Transverse colon (tissue), 4 donors: Measurements from ENCODE around the gene PLCXD1. TPM values are rescaled to one million over a fixed set of nuclear protein-coding genes. Genes with fewer than 3 reads are reported as not detected.

Experiments used
- DNase-seq: peaks from one replicate; pipeline ENCODE4 v3.0.0-alpha.2; 2019
- H3K27ac ChIP-seq, 4 donors: fragments of 200-600 bp; sonication (generic); 2 replicates each; pipeline ENCODE4 v1.5.1; 2016 to 2018; ENCODE audit warnings: inconsistent platforms in 4 of 4
- H3K27me3 ChIP-seq: fragments of 200-600 bp; sonication (generic); 2 replicates; pipeline ENCODE4 v1.5.1; 2017; ENCODE audit warnings: inconsistent platforms
- H3K36me3 ChIP-seq, 4 donors: fragments of 200-600 bp; sonication (generic); 2 replicates each; pipeline ENCODE4 v1.5.1; 2017 to 2019; ENCODE audit warnings: inconsistent platforms in 4 of 4
- H3K4me1 ChIP-seq, 4 donors: fragments of 200-600 bp; sonication (generic); 2 replicates each; pipeline ENCODE4 v1.5.1; 2017 to 2020; ENCODE audit warnings: inconsistent platforms in 4 of 4
- H3K4me3 ChIP-seq, 4 donors: fragments of 200-600 bp; sonication (generic); 1 replicate in 1 of 4; 2 replicates in 3 of 4; pipeline versions ENCODE4 v1.5.1 to v1.6.1; 2017 to 2019; ENCODE audit warnings: inconsistent platforms in 4 of 4
- H3K9me3 ChIP-seq, 2 donors: fragments of 200-600 bp; sonication (generic); 2 replicates each; pipeline ENCODE4 v1.5.1; 2017 to 2019; ENCODE audit warnings: inconsistent platforms in 2 of 2
- EP300 ChIP-seq: sonication (generic); formaldehyde crosslinking; IDR thresholded peaks from one replicate; pipeline ENCODE4 v1.6.1; 2017; ENCODE audit warnings: antibody characterized with exemption, low read depth
- POLR2A ChIP-seq: fragments of 450-650 bp; IDR thresholded peaks from one replicate; pipeline ENCODE4 v1.6.1; 2016; ENCODE audit warnings: antibody characterized with exemption, mild to moderate bottlenecking, moderate library complexity
- POLR2AphosphoS5 ChIP-seq, 3 donors: sonication (generic); formaldehyde crosslinking; IDR thresholded peaks; one replicate each; pipeline ENCODE4 v1.6.1; 2016; ENCODE audit warnings: antibody characterized with exemption in 3 of 3
- WGBS, 2 donors: methylation state at CpG; one replicate each; pipeline ENCODE4 v1.1.5; 2018; ENCODE audit warnings: low coverage in 1 of 2; 5-methylcytosine and 5-hydroxymethylcytosine counted together
- in situ Hi-C, 4 donors: fragments of 200-750 bp; cut with MboI; loops; one replicate each; pipeline versions ENCODE4 v1.15.0 to v1.15.1; 2017; ENCODE audit warnings: low sequenced_read_pairs in 3 of 4, low pct_ligation_motif_present in 1 of 4, low pct_unique_long_range_greater_than_20kb in 1 of 4
- intact Hi-C: fragments of 100-400 bp; cut with DNase I; formaldehyde crosslinking; loops from one replicate; pipeline ENCODE4 v1.15.1; 2023; ENCODE audit warnings: low total_unique reads
- total RNA-seq, 4 donors: library from RNA; depleted of rRNA; stranded (reverse); fragments of >200 nt; gene quantifications; one replicate each; pipeline ENCODE4 v1.1.0, GENCODE V29; 2016
- TF ChIP-seq, protein P1 (sequence below), 5 experiments: fragments of 200-600 bp in 3 of 5; fragments of 450-650 bp in 2 of 5; sonication (generic) in 3 of 5; IDR thresholded peaks; 1 replicate in 2 of 5; 2 replicates in 3 of 5; pipeline ENCODE4 v1.5.1; 2016 to 2017; ENCODE audit warnings: antibody characterized with exemption in 5 of 5, inconsistent platforms in 3 of 5, mild to moderate bottlenecking in 2 of 5, moderate library complexity in 1 of 5

PLCXD1 gene
- total RNA-seq, 4 donors from 2014 or later, result 3.8 to 21.3 (median 13.8) TPM

DNA sequence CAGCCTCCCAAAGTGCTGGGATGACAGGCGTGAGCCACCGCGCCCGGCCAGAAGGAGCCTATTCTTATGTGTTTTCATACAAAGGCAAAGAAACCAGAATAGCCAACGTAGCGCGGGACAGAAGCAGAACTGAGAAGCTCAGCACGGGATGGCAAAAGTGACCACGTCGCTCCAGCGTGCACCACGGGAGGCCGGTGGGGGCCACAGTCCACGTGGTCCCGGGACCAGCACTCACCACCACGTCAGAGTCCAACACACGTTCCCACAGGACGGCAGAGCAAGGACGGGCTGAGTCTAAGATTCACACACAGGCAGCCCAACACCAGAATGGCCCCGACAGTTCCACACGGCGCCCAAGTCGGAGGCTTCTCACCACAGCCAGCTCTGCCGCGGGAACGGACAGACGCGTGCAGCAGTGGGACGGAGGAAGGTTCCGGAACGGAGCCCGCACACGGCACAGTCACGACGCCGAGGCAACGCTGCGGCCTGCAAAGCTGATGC, 56.2 kb downstream of the PLCXD1 start:
- no peak for TF ChIP-seq POLR2AphosphoS5 (IDR thresholded peaks at IDR 0.05)
- TF ChIP-seq, protein P1, sequence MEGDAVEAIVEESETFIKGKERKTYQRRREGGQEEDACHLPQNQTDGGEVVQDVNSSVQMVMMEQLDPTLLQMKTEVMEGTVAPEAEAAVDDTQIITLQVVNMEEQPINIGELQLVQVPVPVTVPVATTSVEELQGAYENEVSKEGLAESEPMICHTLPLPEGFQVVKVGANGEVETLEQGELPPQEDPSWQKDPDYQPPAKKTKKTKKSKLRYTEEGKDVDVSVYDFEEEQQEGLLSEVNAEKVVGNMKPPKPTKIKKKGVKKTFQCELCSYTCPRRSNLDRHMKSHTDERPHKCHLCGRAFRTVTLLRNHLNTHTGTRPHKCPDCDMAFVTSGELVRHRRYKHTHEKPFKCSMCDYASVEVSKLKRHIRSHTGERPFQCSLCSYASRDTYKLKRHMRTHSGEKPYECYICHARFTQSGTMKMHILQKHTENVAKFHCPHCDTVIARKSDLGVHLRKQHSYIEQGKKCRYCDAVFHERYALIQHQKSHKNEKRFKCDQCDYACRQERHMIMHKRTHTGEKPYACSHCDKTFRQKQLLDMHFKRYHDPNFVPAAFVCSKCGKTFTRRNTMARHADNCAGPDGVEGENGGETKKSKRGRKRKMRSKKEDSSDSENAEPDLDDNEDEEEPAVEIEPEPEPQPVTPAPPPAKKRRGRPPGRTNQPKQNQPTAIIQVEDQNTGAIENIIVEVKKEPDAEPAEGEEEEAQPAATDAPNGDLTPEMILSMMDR (IDR thresholded peaks at IDR 0.05), result no peak
- TF ChIP-seq POLR2A, result no peak
- TF ChIP-seq EP300, result no peak
- in situ Hi-C loops, result no loop called here

DNA sequence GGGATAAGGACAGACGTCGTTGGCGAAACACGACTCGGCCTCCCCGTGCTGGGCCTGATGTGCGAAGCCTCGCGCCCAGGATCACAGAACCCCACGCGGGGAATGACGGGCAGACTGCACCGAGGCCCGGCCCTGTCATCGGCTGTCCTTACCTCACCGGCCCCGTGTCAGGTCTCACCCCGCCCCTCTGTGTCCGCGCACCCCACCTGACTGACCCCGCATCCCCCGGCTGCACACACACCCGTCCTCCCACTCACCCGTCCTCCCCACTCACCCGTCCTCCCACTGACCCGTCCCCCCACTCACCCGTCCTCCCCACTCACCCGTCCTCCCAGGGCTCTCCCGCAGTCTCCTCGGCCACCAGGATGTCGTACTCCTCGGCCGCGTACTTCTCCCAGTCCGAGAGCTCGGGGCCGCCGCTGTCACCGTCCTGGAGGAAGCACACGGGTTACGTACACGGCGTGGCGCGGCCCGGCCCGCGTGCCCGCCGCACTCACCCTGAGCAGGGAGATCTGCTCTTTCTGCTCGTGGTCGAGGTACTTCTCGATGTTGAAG, 57.2 kb downstream of the PLCXD1 start:
- intact Hi-C loops (no loop called here), in situ Hi-C loops (no loop called here)
- TF ChIP-seq, protein P1 (IDR thresholded peaks at IDR 0.05), result no peak
- no peak for TF ChIP-seq EP300
- no peak for TF ChIP-seq POLR2A
- no peak for TF ChIP-seq POLR2AphosphoS5 (IDR thresholded peaks at IDR 0.05)
- no peak for DNase-seq
- Histone ChIP-seq H3K4me3 (no peak overlapping the region), H3K9me3 (no peaks in the 10 kb centered on the region), H3K27ac (no peak overlapping the region), H3K4me1 (no peaks in the 10 kb centered on the region), H3K36me3 (no peaks in the 10 kb centered on the region), H3K27me3 (no peaks in the 10 kb centered on the region)
- WGBS, 2 donors, result 94 to 95% methylated on average over 13 to 52 of the region's 53 CpGs

More for the DNA sequence above, 56.2 kb downstream of the PLCXD1 start:
- H3K36me3 ChIP-seq, result no peaks in the 10 kb centered on the region
- no peak overlapping the region for H3K27ac ChIP-seq
- WGBS, 2 donors, result 81 to 90% methylated on average over 7 to 38 of the region's 38 CpGs
- no peak overlapping the region for H3K4me3 ChIP-seq
- DNase-seq, result no peak
- no peaks in the 10 kb centered on the region for H3K4me1 ChIP-seq
- intact Hi-C loops, result no loop called here
- no peaks in the 10 kb centered on the region for H3K27me3 ChIP-seq
- no peaks in the 10 kb centered on the region for H3K9me3 ChIP-seq

DNA sequence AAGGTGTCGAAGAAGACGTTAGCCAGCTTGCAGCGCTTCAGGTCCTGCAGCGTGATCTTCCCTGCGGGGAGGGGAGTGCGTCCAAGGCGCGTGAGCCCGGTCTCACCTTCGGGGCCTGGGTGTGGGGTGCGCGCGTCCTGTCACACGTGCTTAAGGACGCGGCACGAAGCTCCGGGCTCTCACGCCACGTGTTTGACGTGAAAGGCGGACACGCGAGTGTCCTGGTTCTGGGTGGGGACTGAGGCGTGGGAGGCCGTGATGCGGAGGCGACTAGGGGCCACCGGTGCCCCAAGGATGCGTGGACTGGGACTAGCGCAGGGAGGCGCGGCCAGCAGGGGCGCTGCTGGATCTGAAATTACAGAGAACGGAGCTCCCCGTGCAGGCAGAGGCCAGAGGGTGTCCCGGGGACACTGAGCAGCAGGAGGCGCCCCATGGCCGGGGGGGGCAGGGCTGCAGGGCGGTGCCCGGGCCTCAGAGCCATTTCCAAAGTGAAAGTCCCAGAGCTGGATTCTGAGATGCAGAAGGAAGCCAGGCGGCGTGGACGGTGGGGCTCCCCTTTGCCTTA, 57.7 kb downstream of the PLCXD1 start:
- Histone ChIP-seq H3K4me1 (no peaks in the 10 kb centered on the region), H3K36me3 (no peaks in the 10 kb centered on the region), H3K9me3 (no peaks in the 10 kb centered on the region), H3K4me3 (no peak overlapping the region), H3K27ac (no peak overlapping the region), H3K27me3 (no peaks in the 10 kb centered on the region)
- DNase-seq, result no peak
- 97% methylated on average over 44 of the region's 44 CpGs; no CpG with 5 or more reads in 1 of the 2 donors for WGBS, 2 donors
- TF ChIP-seq EP300 (no peak), POLR2A (no peak), POLR2AphosphoS5 (IDR thresholded peaks at IDR 0.05) (no peak)
- TF ChIP-seq, protein P1 (IDR thresholded peaks at IDR 0.05), result no peak
- intact Hi-C loops (no loop called here), in situ Hi-C loops (no loop called here)

DNA sequence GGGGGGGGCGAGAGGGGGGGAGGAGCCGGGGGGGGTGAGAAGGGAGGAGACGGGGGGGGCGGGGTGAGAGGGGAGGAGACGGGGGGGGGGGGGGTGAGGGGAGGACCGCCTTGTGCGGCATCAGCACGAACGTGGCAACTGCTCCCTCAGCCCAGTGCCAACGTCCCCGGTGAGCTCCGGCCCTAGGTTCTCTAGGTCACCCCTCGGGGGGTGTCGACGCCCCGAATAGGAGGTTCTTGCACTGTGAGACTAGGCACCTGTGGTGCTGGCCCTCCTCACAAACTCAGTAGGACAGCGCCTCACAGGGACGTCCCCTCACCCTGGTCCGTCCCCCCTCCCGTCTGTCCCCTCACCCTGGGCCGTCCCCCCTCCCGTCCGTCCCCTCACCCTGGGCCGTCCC, 58.9 kb downstream of the PLCXD1 start:
- WGBS, 2 donors, result 90% methylated on average over 19 of the region's 24 CpGs; no CpG with 5 or more reads in 1 of the 2 donors
- TF ChIP-seq EP300 (no peak), POLR2AphosphoS5 (IDR thresholded peaks at IDR 0.05) (no peak), POLR2A (no peak)
- TF ChIP-seq, protein P1 (IDR thresholded peaks at IDR 0.05), result no peak
- intact Hi-C loops, result no loop called here
- H3K27ac ChIP-seq, result no peak overlapping the region
- H3K4me3 ChIP-seq, result no peak overlapping the region
- no peak for DNase-seq
- no peaks in the 10 kb centered on the region for H3K36me3 ChIP-seq
- H3K27me3 ChIP-seq, result no peaks in the 10 kb centered on the region
- in situ Hi-C loops, result no loop called here
- H3K9me3 ChIP-seq, result no peaks in the 10 kb centered on the region
- H3K4me1 ChIP-seq, result no peaks in the 10 kb centered on the region
